Kidney (tissue), 14 donors: ENCODE results near the gene DLGAP4. TPM values are rescaled to one million over a fixed set of nuclear protein-coding genes. Genes with fewer than 3 reads are reported as not detected.

Experiments used
- DNase-seq, 5 donors: peaks; one replicate each; pipeline ENCODE4 v3.0.0-alpha.2; 2013 to 2020
- FAIRE-seq: peaks from 2 replicates; lab custom pipeline; 2012; peaks lifted over from hg19 to GRCh38; lab: Jason Lieb, UNC
- H3K27ac ChIP-seq, 2 donors: one replicate each; pipeline ENCODE4 v1.7.0; 2013; ENCODE audit warnings: low read depth in 2 of 2, low read length in 2 of 2, inconsistent platforms in 1 of 2
- H3K27me3 ChIP-seq: one replicate; pipeline ENCODE4 v1.7.1; 2013; ENCODE audit warnings: low read length, inconsistent platforms; ENCODE audit not compliant: control insufficient read depth, insufficient read depth
- H3K36me3 ChIP-seq, 3 donors: one replicate each; pipeline versions ENCODE4 v1.7.0 to v1.7.1; 2013; ENCODE audit warnings: low read length in 3 of 3, control low read depth in 1 of 3, inconsistent platforms in 1 of 3; ENCODE audit not compliant: insufficient read depth in 3 of 3, control insufficient read depth in 2 of 3
- H3K4me1 ChIP-seq, 3 donors: one replicate each; pipeline versions ENCODE4 v1.7.0 to v1.7.1; 2013; ENCODE audit warnings: low read length in 3 of 3, inconsistent platforms in 1 of 3, low read depth in 1 of 3; ENCODE audit not compliant: control insufficient read depth in 2 of 3, insufficient read depth in 2 of 3
- H3K4me3 ChIP-seq, 3 donors: one replicate each; pipeline versions ENCODE4 v1.7.0 to v1.8.1; 2013; ENCODE audit warnings: low read length in 3 of 3, control low read depth in 1 of 3, inconsistent platforms in 1 of 3
- H3K9ac ChIP-seq, 3 donors: one replicate each; pipeline versions ENCODE4 v1.7.0 to v1.7.1; 2013; ENCODE audit warnings: low read length in 3 of 3, control low read depth in 1 of 3, inconsistent platforms in 1 of 3
- H3K9me3 ChIP-seq, 3 donors: one replicate each; pipeline versions ENCODE4 v1.7.0 to v1.7.1; 2013; ENCODE audit warnings: low read length in 3 of 3, control low read depth in 1 of 3, inconsistent platforms in 1 of 3; ENCODE audit not compliant: control insufficient read depth in 2 of 3, insufficient read depth in 1 of 3
- CTCF ChIP-seq: IDR thresholded peaks from 3 replicates; pipeline ENCODE4 v1.5.1; 2012; ENCODE audit warnings: mild to moderate bottlenecking, moderate library complexity, borderline replicate concordance; ENCODE audit not compliant: insufficient read depth; ENCODE audit errors: extremely low read depth
- intact Hi-C: fragments of 100-400 bp; cut with DNase I; formaldehyde crosslinking; loops from one replicate; pipeline ENCODE4 v1.11.1; 2022
- polyA plus RNA-seq: library from polyadenylated mRNA; stranded (reverse); fragments of 350-450 nt; fragmentation: Illumina TruSeq; extraction: RNeasy Lipid Tissue Mini Kit (QIAGEN cat#74804); gene quantifications from one replicate; pipeline ENCODE4 v1.2.3, GENCODE V29; 2014; ENCODE audit warnings: low read depth, low replicate concordance; ENCODE audit not compliant: insufficient read depth
- total RNA-seq: library from RNA; stranded (reverse); fragmentation: NEBNext Ultra II Directional; extraction: Animal tissue kit (Norgen Biotek cat#: 25700); gene quantifications from one replicate; pipeline ENCODE4 v1.2.1, GENCODE V29; 2021
- donor health status: control.
- donor health status: control.
- donor health status: control.
- donor health status: control.
- donor health status: control.
- donor health status: DM: yes; HTN: yes; CAD: no.
- donor health status: Normal renal cell carcinoma (clear cell type).

DLGAP4 gene
- total and polyA plus RNA-seq, 2 donors from 2014 or later: 19.6 to 62.4 TPM

- Histone ChIP-seq H3K9ac (no peak overlapping the region), H3K9me3 (no peaks in the 10 kb centered on the region), H3K36me3 (no peaks in the 10 kb centered on the region), H3K4me1 (no peaks in the 10 kb centered on the region), H3K4me3 (no peak overlapping the region), H3K27ac (no peak overlapping the region), H3K27me3 (peaks cover 8% of the 10 kb centered on the region)
- TF ChIP-seq CTCF: no peak
- no peak for DNase-seq
- FAIRE-seq: no peak
- intact Hi-C loops: no loop called here
Observed at GRCh38 chr20:36298795-36299339, 7.3 kb upstream of the DLGAP4 start.

GRCh38 chr20:36299459-36299858, 6.7 kb upstream of the DLGAP4 start:
- Histone ChIP-seq H3K9me3 (no peaks in the 10 kb centered on the region), H3K36me3 (no peaks in the 10 kb centered on the region), H3K27me3 (peaks cover 9% of the 10 kb centered on the region), H3K4me3 (no peak overlapping the region), H3K9ac (no peak overlapping the region), H3K27ac (no peak overlapping the region), H3K4me1 (no peaks in the 10 kb centered on the region)
- DNase-seq: no peak
- intact Hi-C loops: no loop called here
- no peak for TF ChIP-seq CTCF
- FAIRE-seq: no peak

- FAIRE-seq (no peak), DNase-seq (no peak)
- Histone ChIP-seq H3K9ac (no peak overlapping the region), H3K27me3 (peaks cover 20% of the 10 kb centered on the region), H3K36me3 (no peaks in the 10 kb centered on the region), H3K4me3 (no peak overlapping the region), H3K4me1 (no peaks in the 10 kb centered on the region), H3K27ac (no peak overlapping the region), H3K9me3 (no peaks in the 10 kb centered on the region)
- TF ChIP-seq CTCF: no peak
- intact Hi-C loops: no loop called here
Observed at GRCh38 chr20:36301359-36302119, 4.6 kb upstream of the DLGAP4 start.
